ENCODE data around the gene LAP3. TPM values are rescaled to one million over a fixed set of nuclear protein-coding genes. Genes with fewer than 3 reads are reported as not detected.

LAP3 gene
- total RNA-seq, 4 donors from 2014 or later: 66.8 to 89.8 (median 81.6) TPM

DNA sequence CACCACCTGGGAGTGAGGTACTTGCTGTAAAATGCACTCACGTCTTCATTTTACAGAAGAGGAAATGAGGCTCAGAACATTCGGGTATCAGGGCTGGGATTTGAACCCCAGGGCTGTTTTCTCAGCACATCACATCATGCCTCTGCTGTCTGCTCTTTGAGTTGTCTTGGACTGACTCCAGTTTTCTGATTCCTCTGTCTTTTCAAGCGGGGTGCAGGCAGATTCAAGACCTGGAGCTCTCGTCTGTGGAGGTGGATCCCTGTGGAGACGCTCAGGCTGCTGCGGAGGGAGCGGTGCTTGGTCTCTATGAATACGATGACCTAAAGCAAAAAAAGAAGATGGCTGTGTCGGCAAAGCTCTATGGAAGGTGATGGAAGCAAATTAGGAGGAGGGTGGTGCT is 6.3 kb downstream of the LAP3 start:
- Histone ChIP-seq H3K9me3 (no peaks in the 10 kb centered on the region), H3K4me1 (peaks cover 0 to 12% of the 10 kb centered on the region in 2 donors), H3K4me3 (replicated peaks in 1 of 3) (no peak overlapping the region), H3K36me3 (peaks cover 42 to 52% of the 10 kb centered on the region in 2 donors), H3K27ac (no peak overlapping the region), H3K27me3 (no peaks in the 10 kb centered on the region)
- intact Hi-C loops (cut with DNase I): loop anchor here (5.0 kb wide), 1 partner anchor 34 kb away; no protein-coding TSS in a partner anchor
- no peak for DNase-seq
- TF ChIP-seq POLR2A (IDR thresholded peaks at IDR 0.05): no peak
- TF ChIP-seq, protein P1, sequence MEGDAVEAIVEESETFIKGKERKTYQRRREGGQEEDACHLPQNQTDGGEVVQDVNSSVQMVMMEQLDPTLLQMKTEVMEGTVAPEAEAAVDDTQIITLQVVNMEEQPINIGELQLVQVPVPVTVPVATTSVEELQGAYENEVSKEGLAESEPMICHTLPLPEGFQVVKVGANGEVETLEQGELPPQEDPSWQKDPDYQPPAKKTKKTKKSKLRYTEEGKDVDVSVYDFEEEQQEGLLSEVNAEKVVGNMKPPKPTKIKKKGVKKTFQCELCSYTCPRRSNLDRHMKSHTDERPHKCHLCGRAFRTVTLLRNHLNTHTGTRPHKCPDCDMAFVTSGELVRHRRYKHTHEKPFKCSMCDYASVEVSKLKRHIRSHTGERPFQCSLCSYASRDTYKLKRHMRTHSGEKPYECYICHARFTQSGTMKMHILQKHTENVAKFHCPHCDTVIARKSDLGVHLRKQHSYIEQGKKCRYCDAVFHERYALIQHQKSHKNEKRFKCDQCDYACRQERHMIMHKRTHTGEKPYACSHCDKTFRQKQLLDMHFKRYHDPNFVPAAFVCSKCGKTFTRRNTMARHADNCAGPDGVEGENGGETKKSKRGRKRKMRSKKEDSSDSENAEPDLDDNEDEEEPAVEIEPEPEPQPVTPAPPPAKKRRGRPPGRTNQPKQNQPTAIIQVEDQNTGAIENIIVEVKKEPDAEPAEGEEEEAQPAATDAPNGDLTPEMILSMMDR (IDR thresholded peaks at IDR 0.05): no peak
- 92 to 96% methylated on average over 9 of the region's 9 CpGs for WGBS, 2 donors

- H3K4me1 ChIP-seq: peaks cover 0 to 5% of the 10 kb centered on the region in 2 donors
- H3K36me3 ChIP-seq: peaks cover 43 to 56% of the 10 kb centered on the region in 2 donors
- H3K4me3 ChIP-seq (replicated peaks in 1 of 3): no peak overlapping the region
- 92 to 96% methylated on average over 4 of the region's 4 CpGs for WGBS, 2 donors
- H3K27ac ChIP-seq: no peak overlapping the region
- DNase-seq: no peak
- no peaks in the 10 kb centered on the region for H3K27me3 ChIP-seq
- no peaks in the 10 kb centered on the region for H3K9me3 ChIP-seq
- TF ChIP-seq POLR2A (IDR thresholded peaks at IDR 0.05): no peak
- TF ChIP-seq, protein P1 (IDR thresholded peaks at IDR 0.05): no peak
- intact Hi-C loops (cut with DNase I): loop anchor here (5.0 kb wide), 1 partner anchor 33 kb away; no protein-coding TSS in a partner anchor
These were observed 6.9 kb downstream of the LAP3 start for GRCh38 chr4:17583941-17584340.

GRCh38 chr4:17584521-17585213 is 7.7 kb downstream of the LAP3 start:
- Histone ChIP-seq H3K4me3 (replicated peaks in 1 of 3) (no peak overlapping the region), H3K36me3 (peaks cover 50 to 63% of the 10 kb centered on the region in 2 donors), H3K9me3 (no peaks in the 10 kb centered on the region), H3K27me3 (no peaks in the 10 kb centered on the region), H3K27ac (no peak overlapping the region), H3K4me1 (no peaks in the 10 kb centered on the region)
- DNase-seq: no peak
- TF ChIP-seq POLR2A (IDR thresholded peaks at IDR 0.05): no peak
- TF ChIP-seq, protein P1 (IDR thresholded peaks at IDR 0.05): no peak
- intact Hi-C loops (cut with DNase I): loop anchor here (5.0 kb wide), 1 partner anchor 33 kb away; no protein-coding TSS in a partner anchor
- 94 to 97% methylated on average over 10 of the region's 10 CpGs for WGBS, 2 donors

DNA sequence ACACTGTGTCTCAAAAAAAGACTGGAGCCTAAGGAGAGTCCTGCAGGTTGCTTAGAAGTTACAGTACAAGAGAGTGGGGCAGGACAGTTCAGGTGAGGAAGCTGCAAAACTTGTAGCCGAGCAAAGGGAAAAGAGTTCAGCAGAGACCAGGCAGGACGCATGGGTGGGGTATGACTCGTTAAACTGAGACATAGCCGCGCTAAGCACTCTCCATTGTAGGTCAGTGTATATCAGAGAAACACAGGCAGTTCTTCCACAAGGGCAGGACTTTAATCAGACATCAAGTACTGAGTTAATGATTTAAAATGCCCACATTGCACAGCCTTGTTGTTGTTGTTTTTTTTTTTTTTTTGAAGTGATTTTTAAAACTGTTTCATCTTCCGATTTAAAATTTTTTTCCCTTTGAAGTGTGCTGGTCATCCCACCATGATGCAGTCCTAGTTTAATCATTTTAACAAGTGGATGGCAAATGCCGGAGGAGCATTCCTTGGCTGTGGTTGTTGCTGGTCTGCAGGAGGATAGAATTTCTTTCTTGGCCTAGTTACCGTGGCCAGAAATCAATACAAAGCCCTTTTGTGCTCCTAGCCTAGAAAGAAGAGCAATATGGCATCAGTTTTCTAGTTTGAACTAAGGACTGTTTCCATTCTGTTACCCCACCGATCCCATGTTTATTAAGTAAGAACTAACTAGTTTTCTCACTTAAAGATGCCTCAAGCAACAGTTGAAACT is 10.3 kb downstream of the LAP3 start:
- intact Hi-C loops (cut with DNase I): no loop called here
- peaks cover 47 to 65% of the 10 kb centered on the region in 2 donors for H3K36me3 ChIP-seq
- no peak overlapping the region for H3K4me3 ChIP-seq (replicated peaks in 1 of 3)
- no peak for TF ChIP-seq POLR2A (IDR thresholded peaks at IDR 0.05)
- TF ChIP-seq, protein P1 (IDR thresholded peaks at IDR 0.05): no peak
- H3K9me3 ChIP-seq: no peaks in the 10 kb centered on the region
- H3K27me3 ChIP-seq: no peaks in the 10 kb centered on the region
- no peak overlapping the region for H3K27ac ChIP-seq
- no peaks in the 10 kb centered on the region for H3K4me1 ChIP-seq
- 93% methylated on average over 9 of the region's 9 CpGs for WGBS, 2 donors
- no peak for DNase-seq

GRCh38 chr4:17589355-17589754 is 12.4 kb downstream of the LAP3 start:
- Histone ChIP-seq H3K4me3 (replicated peaks in 1 of 3) (no peak overlapping the region), H3K9me3 (no peaks in the 10 kb centered on the region), H3K36me3 (peaks cover 38 to 49% of the 10 kb centered on the region in 2 donors), H3K27me3 (no peaks in the 10 kb centered on the region), H3K27ac (no peak overlapping the region), H3K4me1 (no peaks in the 10 kb centered on the region)
- intact Hi-C loops (cut with DNase I): no loop called here
- TF ChIP-seq, protein P1 (IDR thresholded peaks at IDR 0.05): no peak
- no peak for TF ChIP-seq POLR2A (IDR thresholded peaks at IDR 0.05)
- DNase-seq: no peak
- WGBS, 2 donors: 93 to 98% methylated on average over 3 of the region's 3 CpGs
